Neural cell (in vitro differentiated cells): ENCODE data around the gene SLC6A11. TPM values are rescaled to one million over a fixed set of nuclear protein-coding genes. Genes with fewer than 3 reads are reported as not detected.

Experiments used
- H2AFZ ChIP-seq: fragments of 200-600, 300-800 bp; sonication (generic), shearing (Covaris generic); 2 replicates; pipeline ENCODE4 v1.6.0; 2014; ENCODE audit warnings: low read depth, mild to moderate bottlenecking, antibody characterized with exemption, low read length, moderate library complexity
- H3F3A ChIP-seq: fragments of 200-600 bp; shearing (Covaris generic); 2 replicates; pipeline ENCODE4 v1.6.1; 2016; ENCODE audit warnings: mild to moderate bottlenecking, moderate library complexity, mixed read lengths, antibody characterized with exemption, low read length; ENCODE audit not compliant: insufficient read depth, poor library complexity, severe bottlenecking
- H3K27ac ChIP-seq: fragments of 200-600, 300-800 bp; sonication (generic), shearing (Covaris generic); 2 replicates; pipeline ENCODE4 v1.5.1; 2014; ENCODE audit warnings: mild to moderate bottlenecking, low read length, moderate library complexity
- H3K27me3 ChIP-seq: fragments of 300-800, 200-600 bp; sonication (generic), shearing (Covaris generic); 2 replicates; pipeline ENCODE4 v1.6.0; 2014; ENCODE audit warnings: mild to moderate bottlenecking, low read depth, low read length, moderate library complexity; ENCODE audit not compliant: insufficient read depth
- H3K36me3 ChIP-seq: fragments of 300-800, 200-600 bp; sonication (generic), shearing (Covaris generic); 2 replicates; pipeline ENCODE4 v1.5.1; 2014; ENCODE audit warnings: mild to moderate bottlenecking, antibody characterized with exemption, low read length, moderate library complexity; ENCODE audit not compliant: insufficient read depth
- H3K4me2 ChIP-seq: fragments of 300-800, 200-600 bp; sonication (generic), shearing (Covaris generic); 2 replicates; pipeline ENCODE4 v1.6.0; 2014; ENCODE audit warnings: mild to moderate bottlenecking, low read length
- H3K4me3 ChIP-seq: fragments of 300-800, 200-600 bp; sonication (generic), shearing (Covaris generic); 2 replicates; pipeline ENCODE4 v1.5.1; 2014; ENCODE audit warnings: mild to moderate bottlenecking, low read length, moderate library complexity
- H3K79me2 ChIP-seq: fragments of 200-600 bp; shearing (Covaris generic); replicated peaks from 2 replicates; pipeline ENCODE4 v1.6.0; 2014; ENCODE audit warnings: mild to moderate bottlenecking, low read length, moderate library complexity; ENCODE audit not compliant: insufficient read depth
- H3K9ac ChIP-seq: fragments of 300-800, 200-600 bp; sonication (generic), shearing (Covaris generic); 2 replicates; pipeline ENCODE4 v1.6.1; 2016; ENCODE audit warnings: mild to moderate bottlenecking, low read length, mixed read lengths
- H3K9me2 ChIP-seq: fragments of 200-600 bp; shearing (Covaris generic); 2 replicates; pipeline ENCODE4 v1.6.1; 2016; ENCODE audit warnings: mild to moderate bottlenecking, low read length, mixed read lengths; ENCODE audit not compliant: insufficient read depth
- H3K9me3 ChIP-seq: fragments of 200-600, 300-800 bp; sonication (generic), shearing (Covaris generic); 2 replicates; pipeline ENCODE4 v1.6.1; 2016; ENCODE audit warnings: mild to moderate bottlenecking, mixed run types, low read length, moderate library complexity, mixed read lengths
- H4K20me1 ChIP-seq: fragments of 200-600 bp; shearing (Covaris generic); 2 replicates; pipeline ENCODE4 v1.6.1; 2016; ENCODE audit warnings: mild to moderate bottlenecking, mixed run types; ENCODE audit not compliant: insufficient read depth
- EP300 ChIP-seq: fragments of 450-650 bp; conservative IDR thresholded peaks from 2 replicates; pipeline ENCODE4 v1.6.1; 2014; ENCODE audit warnings: antibody characterized with exemption, mild to moderate bottlenecking, moderate library complexity; ENCODE audit not compliant: poor library complexity, severe bottlenecking
- EZH2 ChIP-seq: fragments of 200-600, 300-800 bp; shearing (Covaris generic), sonication (generic); IDR thresholded peaks from 2 replicates; pipeline ENCODE4 v1.6.1; 2014; ENCODE audit warnings: antibody characterized with exemption, low read length, borderline replicate concordance, mild to moderate bottlenecking; ENCODE audit not compliant: insufficient read depth, poor library complexity, severe bottlenecking
- MXI1 ChIP-seq: fragments of 450-650 bp; conservative IDR thresholded peaks from 2 replicates; pipeline ENCODE4 v1.6.1; 2014; ENCODE audit warnings: antibody characterized with exemption, mild to moderate bottlenecking; ENCODE audit not compliant: poor library complexity, severe bottlenecking
- POLR2AphosphoS5 ChIP-seq: IDR thresholded peaks from 2 replicates; pipeline ENCODE4 v1.6.1; 2012
- RAD21 ChIP-seq: fragments of 450-650 bp; conservative IDR thresholded peaks from 2 replicates; pipeline ENCODE4 v1.6.1; 2014; ENCODE audit warnings: antibody characterized with exemption, mild to moderate bottlenecking, moderate library complexity
- REST ChIP-seq: IDR thresholded peaks from 2 replicates; pipeline ENCODE4 v1.6.1; 2012; ENCODE audit warnings: borderline replicate concordance
- SMC3 ChIP-seq: fragments of 450-650 bp; conservative IDR thresholded peaks from 2 replicates; pipeline ENCODE4 v1.6.1; 2014; ENCODE audit warnings: antibody characterized with exemption, mild to moderate bottlenecking, moderate library complexity; ENCODE audit not compliant: poor library complexity
- TAF1 ChIP-seq: IDR thresholded peaks from 2 replicates; pipeline ENCODE4 v1.6.1; 2012; ENCODE audit warnings: low read depth
- polyA plus RNA-seq: library from polyadenylated mRNA; depleted of rRNA; stranded (reverse); fragments of >200 nt; gene quantifications from 2 replicates; pipeline ENCODE4 v1.2.3, GENCODE V29; 2014
- TF ChIP-seq, protein P1 (sequence below): fragments of 450-650 bp; IDR thresholded peaks from 2 replicates; pipeline ENCODE4 v1.5.1; 2014; ENCODE audit warnings: antibody characterized with exemption, mild to moderate bottlenecking, moderate library complexity; ENCODE audit not compliant: poor library complexity, severe bottlenecking

The SLC6A11 gene
- polyA plus RNA-seq, 1 donor from 2014 or later, result 4.2 TPM

GRCh38 chr3:10956531-10956930, 140.5 kb downstream of the SLC6A11 start:
- H3K4me3 ChIP-seq, result no peak overlapping the region
- no peak overlapping the region for H3K27ac ChIP-seq
- H3K27me3 ChIP-seq, result no peaks in the 10 kb centered on the region
- TF ChIP-seq MXI1, result no peak
- TF ChIP-seq, protein P1, sequence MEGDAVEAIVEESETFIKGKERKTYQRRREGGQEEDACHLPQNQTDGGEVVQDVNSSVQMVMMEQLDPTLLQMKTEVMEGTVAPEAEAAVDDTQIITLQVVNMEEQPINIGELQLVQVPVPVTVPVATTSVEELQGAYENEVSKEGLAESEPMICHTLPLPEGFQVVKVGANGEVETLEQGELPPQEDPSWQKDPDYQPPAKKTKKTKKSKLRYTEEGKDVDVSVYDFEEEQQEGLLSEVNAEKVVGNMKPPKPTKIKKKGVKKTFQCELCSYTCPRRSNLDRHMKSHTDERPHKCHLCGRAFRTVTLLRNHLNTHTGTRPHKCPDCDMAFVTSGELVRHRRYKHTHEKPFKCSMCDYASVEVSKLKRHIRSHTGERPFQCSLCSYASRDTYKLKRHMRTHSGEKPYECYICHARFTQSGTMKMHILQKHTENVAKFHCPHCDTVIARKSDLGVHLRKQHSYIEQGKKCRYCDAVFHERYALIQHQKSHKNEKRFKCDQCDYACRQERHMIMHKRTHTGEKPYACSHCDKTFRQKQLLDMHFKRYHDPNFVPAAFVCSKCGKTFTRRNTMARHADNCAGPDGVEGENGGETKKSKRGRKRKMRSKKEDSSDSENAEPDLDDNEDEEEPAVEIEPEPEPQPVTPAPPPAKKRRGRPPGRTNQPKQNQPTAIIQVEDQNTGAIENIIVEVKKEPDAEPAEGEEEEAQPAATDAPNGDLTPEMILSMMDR, result no peak
- TF ChIP-seq EZH2, result no peak
- TF ChIP-seq POLR2AphosphoS5, result no peak
- no peak for TF ChIP-seq EP300
- no peak for TF ChIP-seq TAF1
- TF ChIP-seq RAD21, result no peak
- no peak for TF ChIP-seq REST
- TF ChIP-seq SMC3, result no peak
- no peaks in the 10 kb centered on the region for H3K9me2 ChIP-seq
- H3K36me3 ChIP-seq, result no peaks in the 10 kb centered on the region
- H3K9me3 ChIP-seq, result no peaks in the 10 kb centered on the region
- no peaks in the 10 kb centered on the region for H3F3A ChIP-seq
- H4K20me1 ChIP-seq, result no peaks in the 10 kb centered on the region
- H3K79me2 ChIP-seq, result no peaks in the 10 kb centered on the region
- no peak overlapping the region for H3K9ac ChIP-seq
- H3K4me2 ChIP-seq, result no peak overlapping the region
- no peak overlapping the region for H2AFZ ChIP-seq

DNA sequence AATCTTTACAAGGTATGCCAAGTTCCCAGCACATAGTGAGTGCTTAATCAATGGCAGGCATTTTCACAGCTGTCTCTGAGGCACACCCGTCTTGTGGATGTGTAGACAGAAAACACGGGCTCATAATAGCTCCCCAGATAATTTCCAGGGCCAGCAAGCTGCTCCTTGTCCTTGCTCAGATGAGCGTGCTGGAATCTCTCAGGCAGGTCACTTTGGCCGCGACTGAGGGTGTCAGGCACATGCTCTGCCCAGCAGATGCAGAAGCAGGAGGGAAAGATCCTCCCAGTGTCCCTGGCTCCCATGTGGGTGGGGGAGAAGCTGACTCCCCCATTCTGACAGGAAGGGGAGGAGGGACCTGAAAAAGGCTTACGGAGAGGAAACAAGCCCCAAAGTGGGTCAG, 141.0 kb downstream of the SLC6A11 start:
- Histone ChIP-seq H3K4me2 (no peak overlapping the region), H3K27ac (no peak overlapping the region)
- TF ChIP-seq RAD21 (no peak), REST (no peak), TAF1 (no peak), EZH2 (no peak), MXI1 (no peak), SMC3 (no peak)
- TF ChIP-seq, protein P1, result no peak

More for the DNA sequence above, 141.0 kb downstream of the SLC6A11 start:
- no peak overlapping the region for H3K9ac ChIP-seq
- H2AFZ ChIP-seq, result no peak overlapping the region
- no peaks in the 10 kb centered on the region for H3K9me2 ChIP-seq
- H3K27me3 ChIP-seq, result no peaks in the 10 kb centered on the region
- no peaks in the 10 kb centered on the region for H3K79me2 ChIP-seq
- no peaks in the 10 kb centered on the region for H3F3A ChIP-seq
- no peaks in the 10 kb centered on the region for H3K9me3 ChIP-seq
- no peaks in the 10 kb centered on the region for H4K20me1 ChIP-seq
- no peak overlapping the region for H3K4me3 ChIP-seq
- no peaks in the 10 kb centered on the region for H3K36me3 ChIP-seq
